NCI-H1417 treated with DMSO at 0.1 percent for 48 hours (cell line): ENCODE results near the gene RGS9.
A peak's percentile ranks its signal among the peaks of the same experiment; 100 is the strongest.
"Not testable (repeated sequence)": the region's sequence is repeated elsewhere in the genome, so short reads cannot be mapped to it uniquely, and the experiment has no call there.

Source experiments
- DNase-seq: peaks from one replicate; lab custom pipeline; 2025; lab: John Stamatoyannopoulos, UW

Gene RGS9

DNA sequence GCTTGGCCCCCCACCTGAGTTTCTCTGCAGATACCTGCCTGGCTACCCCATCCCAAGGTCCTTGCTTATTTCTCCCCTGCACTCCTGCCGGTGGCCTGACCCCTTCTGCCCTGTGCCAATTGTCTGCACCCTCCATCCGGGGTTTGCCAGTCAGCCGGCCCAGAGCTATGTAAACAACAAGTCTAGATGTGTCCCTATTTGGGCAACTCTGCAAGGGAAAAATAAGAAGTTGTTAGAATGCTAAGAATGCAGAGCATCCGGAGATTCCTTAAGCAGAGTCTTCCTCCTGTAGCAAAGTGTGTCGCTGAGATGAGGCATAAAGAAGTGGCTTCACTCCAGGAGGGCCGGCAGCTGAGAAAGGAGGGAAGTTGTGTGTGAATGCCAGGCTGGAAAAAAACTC lies 46.6 kb downstream of the RGS9 start:
- no peak for DNase-seq

DNA sequence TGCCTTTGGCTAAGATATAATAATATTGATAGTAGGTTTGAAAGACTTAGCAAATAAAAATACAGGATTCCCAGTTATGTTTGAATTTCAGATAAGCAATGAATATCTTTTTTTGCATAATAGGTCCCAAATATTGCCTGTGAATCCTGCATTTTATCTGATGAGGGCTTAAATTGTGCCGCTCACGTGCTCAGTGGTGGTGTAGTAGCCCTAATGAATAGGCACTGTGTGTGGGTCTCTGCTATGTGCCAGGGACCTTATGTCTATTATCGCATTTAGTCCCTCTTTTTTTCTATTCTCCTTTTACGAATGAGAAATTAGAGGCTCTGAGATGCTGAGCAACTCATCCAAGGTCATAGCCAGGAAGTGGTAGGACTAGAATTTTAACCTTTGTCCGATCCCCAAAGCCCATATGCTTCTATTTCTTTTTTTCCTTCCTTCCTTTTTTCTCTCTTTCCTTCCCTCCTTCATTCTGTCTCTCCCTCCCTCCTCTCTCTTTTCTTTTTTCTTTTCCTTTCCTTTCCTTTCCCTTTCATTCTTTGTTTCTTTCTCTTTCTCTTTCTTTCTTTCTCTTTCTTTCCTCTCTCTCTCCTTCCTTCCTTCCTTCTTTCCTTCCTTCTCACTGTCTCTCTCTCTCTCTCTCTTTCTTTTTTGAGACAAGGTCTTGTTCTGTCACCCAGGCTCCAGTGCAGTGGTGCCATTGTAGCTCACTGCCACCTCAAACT lies 47.2 kb downstream of the RGS9 start:
- no peak for DNase-seq

DNA sequence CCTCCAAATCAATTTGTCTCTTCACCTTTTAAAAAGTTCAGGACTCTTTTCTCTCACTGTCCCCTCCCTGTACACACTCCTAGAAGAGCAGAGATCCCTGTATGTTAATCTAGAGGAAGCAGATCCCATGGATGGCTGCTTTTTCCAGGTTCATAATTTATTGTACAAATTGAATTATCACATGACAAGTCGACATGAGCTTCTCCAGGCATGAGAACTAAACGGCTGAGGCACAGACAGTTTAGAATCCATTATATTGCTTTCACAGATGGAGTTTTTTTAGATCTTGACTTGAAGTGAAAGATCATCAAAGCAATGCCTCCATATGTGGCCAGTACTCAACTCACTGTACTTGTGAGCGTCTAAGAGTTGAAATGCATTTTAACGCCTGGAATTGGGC lies 47.9 kb downstream of the RGS9 start:
- DNase-seq = no peak

DNA sequence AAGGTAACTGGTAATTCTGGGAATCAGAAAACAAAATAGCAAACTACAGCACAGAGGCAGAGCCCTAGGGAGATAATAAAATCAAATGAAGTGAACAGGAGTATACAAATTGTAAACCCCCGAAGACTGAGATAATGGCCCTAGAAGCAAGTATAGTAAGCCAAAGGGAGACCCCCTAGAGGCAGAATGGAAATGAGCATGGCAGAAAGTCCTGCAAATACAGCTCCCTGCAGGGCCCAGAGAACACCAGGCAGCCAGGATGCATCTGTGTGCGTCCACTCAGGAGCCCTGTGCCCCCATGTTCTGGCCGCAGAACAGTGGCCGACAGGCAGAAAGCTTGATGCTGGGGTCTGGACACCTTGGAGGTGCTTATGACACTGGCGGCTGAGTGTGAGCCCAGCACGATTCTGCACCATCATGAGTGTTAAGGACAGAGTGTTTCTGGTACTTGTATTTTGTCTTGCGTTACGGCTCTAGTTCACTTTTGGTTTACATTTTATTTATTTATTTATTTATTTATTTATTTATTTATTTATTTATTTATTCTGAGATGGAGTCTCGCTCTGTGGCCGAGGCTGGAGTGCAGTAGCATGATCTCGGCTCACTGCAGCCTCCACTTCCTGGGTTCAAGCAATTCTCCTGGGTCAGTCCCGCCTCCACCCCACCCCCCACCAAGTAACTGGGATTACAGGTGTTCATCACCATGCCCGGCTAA lies 48.7 kb downstream of the RGS9 start:
- DNase-seq = no peak

DNA sequence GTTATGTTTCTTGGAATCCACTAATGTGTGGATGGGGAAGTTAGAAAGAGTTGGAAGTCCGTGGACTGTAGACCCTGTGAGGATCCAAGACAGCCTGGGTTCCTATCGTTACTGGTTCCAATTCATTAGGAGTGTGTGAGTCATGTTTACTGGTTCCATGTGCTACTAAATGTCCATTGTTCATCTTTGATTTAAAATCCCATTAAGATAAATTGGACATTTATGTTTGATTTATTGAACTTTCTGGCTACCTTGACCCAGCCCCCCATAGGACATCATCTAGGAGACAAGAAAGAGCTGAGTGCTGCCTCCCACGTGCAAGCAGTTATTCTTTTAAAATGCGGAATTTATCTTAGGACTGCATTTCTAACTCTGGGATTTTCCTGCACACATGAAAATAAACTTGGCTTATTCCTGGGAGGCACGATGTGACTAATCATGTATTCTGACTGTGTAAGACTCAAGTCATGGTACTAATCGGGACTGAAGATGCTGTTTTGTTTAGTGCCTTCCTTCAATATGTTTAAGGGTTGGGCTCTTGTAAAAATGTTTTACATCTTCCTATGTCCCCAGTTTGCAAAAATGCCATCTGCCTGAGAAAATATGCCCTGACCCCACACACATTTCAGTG lies 53.4 kb downstream of the RGS9 start:
- no peak for DNase-seq

- DNase-seq = no peak
Measured at GRCh38 chr17:65191811-65192740, 54.9 kb downstream of the RGS9 start.

GRCh38 chr17:65193305-65193704 lies 56.1 kb downstream of the RGS9 start:
- no peak for DNase-seq

DNA sequence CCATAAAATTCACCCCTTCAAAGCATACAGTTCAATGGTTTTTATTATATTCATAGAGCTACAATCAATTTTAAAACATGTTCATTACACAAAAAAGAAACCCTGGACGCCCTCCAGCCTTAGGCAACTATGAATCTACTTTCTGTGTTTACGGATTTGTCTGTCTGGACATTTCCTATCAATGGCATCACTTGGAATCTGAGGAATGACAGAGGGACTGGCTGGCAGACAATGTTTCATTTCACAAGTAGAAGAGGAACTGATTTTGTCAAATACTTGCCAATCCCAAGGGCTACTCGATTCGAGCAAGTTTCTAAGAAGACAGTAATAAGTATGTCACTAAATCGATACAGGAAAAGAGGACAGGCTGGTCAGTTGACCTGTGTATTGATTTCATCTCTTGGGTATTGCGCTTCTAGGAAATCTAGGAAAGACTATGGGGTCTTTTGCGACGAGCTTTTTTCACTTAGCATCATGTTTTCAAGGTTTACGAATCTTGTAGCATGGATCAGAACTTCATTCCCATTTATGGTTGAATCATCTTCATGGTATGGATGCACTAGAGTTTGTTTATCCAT lies 56.6 kb downstream of the RGS9 start:
- DNase-seq = no peak

- DNase-seq = no peak
Measured at GRCh38 chr17:65194670-65195334, 57.6 kb downstream of the RGS9 start.

DNA sequence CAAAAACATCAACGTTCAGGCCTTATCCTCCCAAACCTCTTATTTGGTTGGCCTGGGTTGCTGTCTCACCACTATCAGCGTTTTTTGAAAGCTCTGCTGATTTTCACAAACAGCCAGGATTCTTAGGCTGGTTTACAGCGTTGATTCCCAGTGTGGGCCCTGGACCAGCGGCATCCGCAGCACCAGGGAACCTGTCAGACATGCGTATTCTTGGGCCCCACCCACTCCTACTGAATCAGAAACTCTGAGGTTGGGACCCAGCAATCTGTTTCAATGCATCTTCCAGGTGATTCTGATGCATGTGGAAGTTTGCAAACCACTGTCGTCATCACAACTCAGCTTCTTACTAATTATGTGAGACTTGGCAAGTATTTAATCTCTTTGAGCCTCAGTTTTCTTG lies 58.5 kb downstream of the RGS9 start:
- no peak for DNase-seq

DNA sequence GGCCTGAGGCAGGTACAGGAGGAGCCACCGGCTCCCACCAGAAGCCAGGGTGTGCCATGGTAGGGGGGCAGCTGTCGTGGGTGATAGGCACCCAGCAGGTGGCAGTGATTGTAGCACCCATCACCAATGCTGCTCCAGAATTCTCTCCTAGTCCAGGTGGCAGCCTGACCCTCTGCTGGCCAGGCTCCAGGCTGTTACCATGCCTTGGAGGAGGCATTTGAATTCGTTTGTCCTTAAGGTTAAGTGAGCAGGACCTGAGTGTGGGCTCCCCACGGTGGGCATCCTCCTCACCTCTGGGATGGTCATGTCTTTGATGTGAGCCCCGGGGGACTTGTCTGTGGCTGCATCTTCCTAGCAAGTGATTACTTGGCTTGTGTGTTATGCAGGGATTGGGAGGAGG lies 59.4 kb downstream of the RGS9 start:
- no peak for DNase-seq

GRCh38 chr17:65197201-65197600 lies 60.0 kb downstream of the RGS9 start:
- no peak for DNase-seq

DNA sequence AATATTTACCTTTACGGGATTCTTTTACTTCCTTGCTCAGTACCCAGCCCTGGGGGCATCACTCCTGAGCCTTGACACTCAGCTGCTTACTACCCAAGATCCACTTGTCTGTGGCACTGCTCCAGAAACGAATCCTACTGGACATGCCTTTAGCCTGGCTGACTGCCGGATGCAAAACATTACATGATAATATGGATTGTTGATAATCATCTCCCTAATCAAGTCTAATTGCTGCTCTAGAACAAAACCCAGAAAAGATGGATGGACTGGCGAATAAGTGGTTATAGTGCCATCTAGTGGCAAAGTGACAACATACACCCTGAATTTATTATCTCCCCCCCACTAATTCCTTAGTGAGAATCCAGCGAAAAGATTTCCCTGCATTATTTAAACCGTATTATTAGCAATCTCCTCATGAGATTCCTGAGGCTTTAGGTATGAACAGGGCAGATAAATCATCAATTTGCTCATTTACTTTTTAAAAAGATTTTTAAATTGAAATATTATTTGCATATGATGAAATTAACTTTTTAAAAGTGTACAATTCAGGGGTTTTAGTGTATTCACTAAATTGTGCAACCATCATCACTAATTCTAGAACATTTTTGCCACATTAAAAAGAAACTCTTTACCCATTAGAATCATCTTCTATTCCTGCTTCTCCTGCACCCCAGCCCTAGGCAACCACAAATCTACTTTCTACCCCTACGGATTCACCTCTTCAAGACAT lies 61.6 kb downstream of the RGS9 start:
- DNase-seq = peak; percentile 49

DNA sequence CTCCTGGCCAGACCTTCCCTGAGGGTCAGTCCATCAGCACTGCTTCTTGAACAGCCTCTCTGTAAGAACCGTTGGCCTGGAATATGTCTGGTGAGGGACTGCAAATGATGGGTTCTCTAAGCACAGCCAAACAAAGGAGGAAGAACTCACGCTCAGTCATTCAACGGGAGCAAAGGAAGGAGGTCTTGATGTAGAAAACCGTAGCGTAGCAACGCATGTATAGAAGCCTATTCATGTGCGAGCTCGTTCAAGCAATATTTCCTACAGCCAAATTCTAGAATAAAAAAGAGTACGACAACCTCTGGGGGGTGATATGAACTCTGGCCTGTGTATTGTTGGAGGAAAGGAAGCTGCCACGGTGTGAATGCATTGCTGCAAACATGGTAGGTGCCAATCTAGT lies 64.2 kb downstream of the RGS9 start:
- no peak for DNase-seq

- no peak for DNase-seq
Measured at GRCh38 chr17:65202844-65203571, 65.8 kb downstream of the RGS9 start.

DNA sequence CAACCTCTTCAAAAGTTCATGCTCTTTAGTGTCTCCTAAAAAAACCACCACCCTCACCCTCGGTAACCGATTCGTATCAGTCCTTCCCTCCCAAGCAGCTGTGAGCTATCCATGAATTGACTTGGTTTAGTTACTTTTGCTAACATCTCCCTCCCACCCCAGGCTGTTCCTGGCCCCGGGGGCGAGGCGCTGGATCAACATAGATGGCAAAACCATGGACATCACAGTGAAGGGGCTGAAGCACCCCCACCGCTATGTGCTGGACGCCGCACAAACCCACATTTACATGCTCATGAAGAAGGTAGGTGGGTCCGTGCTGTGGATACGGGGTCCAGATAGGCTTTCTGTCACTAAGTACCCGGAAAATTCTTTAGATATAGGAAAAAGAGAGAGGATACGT lies 66.8 kb downstream of the RGS9 start:
- DNase-seq = no peak

DNA sequence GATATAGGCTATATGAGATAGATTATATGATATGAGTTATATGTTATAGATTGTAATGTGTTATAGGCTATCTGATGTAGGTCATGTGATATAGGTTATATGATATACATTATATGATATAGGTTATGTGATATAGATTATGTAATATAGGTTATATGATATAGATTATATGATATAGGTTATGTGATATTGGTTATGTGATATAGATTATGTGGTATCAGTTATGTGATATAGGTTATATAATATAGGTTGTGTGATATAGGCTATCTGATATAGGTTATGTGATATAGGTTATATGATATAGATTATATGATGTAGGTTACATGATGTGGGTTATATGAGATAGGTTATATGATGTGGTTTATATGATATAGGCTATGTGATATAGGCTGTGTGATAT lies 68.5 kb downstream of the RGS9 start:
- DNase-seq = no peak

- not testable (repeated sequence) for DNase-seq
Measured at GRCh38 chr17:65207448-65207847, 70.3 kb downstream of the RGS9 start.

GRCh38 chr17:65208717-65209116 lies 71.5 kb downstream of the RGS9 start:
- no peak for DNase-seq

DNA sequence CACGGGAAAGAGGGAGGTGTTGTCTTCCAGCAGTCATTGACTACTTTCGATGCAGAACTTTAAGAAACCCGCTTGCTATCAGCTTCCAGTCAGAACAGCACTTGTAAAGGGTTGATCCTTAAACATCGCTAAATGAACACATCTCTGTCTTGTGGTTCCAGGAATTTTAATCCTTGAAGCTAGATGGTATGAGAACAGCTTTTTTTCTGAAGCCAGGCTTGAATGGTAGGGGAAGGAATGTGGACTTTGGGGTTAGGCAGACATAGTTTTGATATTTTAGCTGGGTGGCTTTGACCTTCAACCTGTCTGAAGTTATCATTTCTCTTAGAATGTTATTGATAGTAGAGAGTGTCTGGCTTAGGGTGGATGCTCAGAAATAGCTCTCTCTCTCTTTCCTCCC lies 81.1 kb downstream of the RGS9 start:
- DNase-seq = no peak
